NCI-H345 treated with DMSO at 0.1 percent for 48 hours (cell line): ENCODE data around the gene CYP4F11.
"Not testable (repeated sequence)": the region's sequence is repeated elsewhere in the genome, so short reads cannot be mapped to it uniquely, and the experiment has no call there.

Source experiments
- DNase-seq: peaks from one replicate; lab custom pipeline; 2025; ENCODE audit not compliant: unreplicated experiment; lab: John Stamatoyannopoulos, UW

The CYP4F11 gene

DNA sequence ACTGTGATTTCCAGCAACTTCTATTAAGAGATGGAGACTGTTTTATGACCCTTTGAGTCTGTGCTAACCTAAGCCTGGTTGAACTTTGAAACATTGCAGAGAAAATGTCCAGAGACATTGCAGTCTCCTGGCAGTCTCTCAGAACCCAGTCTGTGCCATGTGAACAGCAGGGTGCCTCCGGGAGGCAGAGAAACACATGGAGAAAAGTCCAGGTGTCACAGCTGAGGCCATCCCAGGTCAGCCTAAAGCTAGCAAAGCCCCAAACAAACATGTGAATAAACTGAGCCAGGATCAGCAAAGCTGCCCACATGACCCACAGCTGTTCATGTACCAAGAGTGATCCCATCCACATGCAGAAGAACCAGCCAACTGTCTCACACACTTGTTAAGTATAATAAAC lies 7.8 kb downstream of the CYP4F11 start:
- DNase-seq = no peak

GRCh38 chr19:15923702-15924101 lies 10.6 kb downstream of the CYP4F11 start:
- no peak for DNase-seq

DNA sequence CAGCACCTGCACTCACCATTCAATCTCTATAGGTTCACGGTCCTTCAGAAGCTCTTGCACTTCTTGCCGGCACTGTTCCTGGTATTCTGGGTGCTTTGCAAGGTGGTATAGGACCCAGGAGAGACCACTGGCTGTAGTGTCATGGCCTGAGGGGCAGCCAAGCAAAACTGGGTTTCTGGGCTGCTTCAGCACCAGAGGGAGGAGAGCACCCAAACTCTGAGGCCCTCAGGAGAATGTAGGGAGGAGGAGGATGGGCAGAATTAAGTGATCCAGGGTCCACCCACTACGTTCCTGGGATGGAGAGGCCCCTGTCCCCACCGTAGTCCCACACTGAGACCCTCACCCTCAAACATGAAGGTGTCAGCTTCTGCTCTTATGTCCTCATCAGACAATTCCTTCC lies 12.3 kb downstream of the CYP4F11 start:
- no peak for DNase-seq

GRCh38 chr19:15919243-15919642 lies 15.1 kb downstream of the CYP4F11 start:
- DNase-seq = no peak

DNA sequence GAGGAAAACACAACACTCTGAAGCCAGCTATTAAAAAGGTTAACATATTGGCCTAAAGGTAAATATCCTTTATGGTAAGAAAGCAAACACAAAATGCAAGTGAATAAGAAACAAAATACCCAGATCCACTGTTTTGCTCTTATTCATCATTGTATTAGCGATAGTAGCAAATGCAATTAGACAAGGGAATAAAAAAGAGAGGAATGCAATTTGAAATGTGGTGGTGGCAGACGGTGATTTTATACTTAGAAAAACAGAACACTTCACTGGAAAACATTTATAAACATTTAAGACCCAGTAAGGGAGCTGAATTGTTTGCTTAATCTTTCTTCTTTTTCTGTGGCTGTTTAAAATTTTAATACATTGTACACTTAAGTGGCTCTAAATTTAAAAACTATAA lies 19.2 kb downstream of the CYP4F11 start:
- DNase-seq = no peak

- DNase-seq = no peak
Observed at GRCh38 chr19:15913830-15914229, 20.5 kb downstream of the CYP4F11 start.

GRCh38 chr19:15913384-15913783 lies 20.9 kb downstream of the CYP4F11 start:
- no peak for DNase-seq

DNA sequence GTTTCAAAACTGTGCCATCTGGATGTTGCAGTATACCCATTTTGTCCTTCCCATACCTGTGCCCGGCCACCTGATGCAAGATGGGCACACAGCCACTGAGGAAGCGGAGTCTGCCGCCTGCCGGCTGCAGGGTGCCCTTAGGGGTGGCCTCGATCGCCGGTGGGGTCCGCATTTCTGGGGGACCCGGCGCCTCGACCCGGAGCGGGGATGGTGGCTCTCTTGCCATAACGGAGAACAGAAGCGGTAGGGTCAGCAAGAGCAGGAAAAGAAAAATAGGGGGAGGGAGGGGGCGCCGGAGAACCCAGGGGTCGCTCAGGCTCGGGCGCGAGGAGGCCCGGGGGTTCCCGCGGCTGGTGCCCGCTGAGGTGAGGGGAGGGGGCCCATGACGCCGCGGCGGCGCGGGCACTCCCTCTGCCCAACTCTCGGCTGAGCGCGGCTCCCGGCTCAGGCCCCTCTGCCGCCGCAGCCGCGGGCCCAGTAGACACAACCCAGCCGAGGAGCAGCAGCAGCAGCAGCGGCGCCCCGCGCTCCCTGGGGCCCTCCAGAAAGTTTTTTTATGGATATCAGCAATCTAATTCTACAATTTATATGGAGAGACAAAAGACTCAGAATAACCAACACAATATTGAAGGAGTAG lies 22.6 kb downstream of the CYP4F11 start:
- no peak for DNase-seq

GRCh38 chr19:15905026-15905425 lies 29.3 kb downstream of the CYP4F11 start:
- no peak for DNase-seq

- not testable (repeated sequence) for DNase-seq
Observed at GRCh38 chr19:15902898-15903297, 31.4 kb downstream of the CYP4F11 start.

- no peak for DNase-seq
Observed at GRCh38 chr19:15902254-15902653, 32.1 kb downstream of the CYP4F11 start.

DNA sequence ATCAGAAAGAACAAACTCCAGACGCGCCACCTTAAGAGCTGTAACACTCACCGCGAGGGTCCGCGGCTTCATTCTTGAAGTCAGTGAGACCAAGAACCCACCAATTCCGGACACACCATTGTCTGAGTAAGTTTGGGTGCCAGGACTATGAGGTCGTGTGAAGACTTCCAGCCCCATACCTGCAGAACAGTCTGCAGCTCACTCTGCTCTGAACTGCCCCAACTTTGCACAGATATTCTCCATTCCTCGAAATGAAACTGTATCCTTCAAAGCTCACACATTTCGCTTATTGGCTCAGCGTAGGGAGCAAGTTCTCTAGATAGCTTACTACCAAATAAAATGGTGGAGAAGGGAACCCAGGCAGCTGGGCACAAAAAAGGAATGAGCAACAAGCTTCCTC lies 33.8 kb downstream of the CYP4F11 start:
- DNase-seq = no peak

DNA sequence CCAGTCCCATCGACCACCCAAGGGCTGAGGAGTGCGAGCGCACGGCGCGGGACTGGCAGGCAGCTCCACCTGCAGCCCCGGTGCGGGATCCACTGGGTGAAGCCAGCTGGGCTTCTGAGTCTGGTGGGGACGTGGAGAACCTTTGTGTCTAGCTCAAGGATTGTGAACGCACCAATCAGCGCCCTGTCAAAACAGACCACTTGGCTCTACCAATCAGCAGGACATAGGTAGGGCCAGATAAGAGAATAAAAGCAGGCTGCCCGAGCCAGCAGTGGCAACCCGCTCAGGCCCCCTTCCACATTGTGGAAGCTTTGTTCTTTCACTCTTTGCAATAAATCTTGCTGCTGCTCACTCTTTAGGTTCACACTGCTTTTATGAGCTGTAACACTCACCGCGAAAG lies 34.3 kb downstream of the CYP4F11 start:
- DNase-seq = not testable (repeated sequence)

DNA sequence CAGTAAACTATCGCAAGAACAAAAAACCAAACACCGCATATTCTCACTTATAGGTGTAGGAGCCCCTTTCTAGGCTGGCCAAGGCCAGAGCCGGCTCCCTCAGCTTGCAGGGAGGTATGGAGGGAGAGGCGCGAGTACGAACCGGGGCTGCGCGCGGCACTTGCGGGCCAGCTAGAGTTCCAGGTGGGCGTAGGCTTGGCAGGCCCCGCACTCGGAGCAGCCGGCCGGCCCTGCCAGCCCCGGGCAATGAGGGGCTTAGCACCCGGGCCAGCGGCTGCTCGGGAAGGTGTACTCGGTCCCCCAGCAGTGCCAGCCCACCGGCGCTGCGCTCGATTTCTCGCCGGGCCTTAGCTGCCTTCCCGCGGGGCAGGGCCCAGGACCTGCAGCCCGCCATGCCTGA lies 34.8 kb downstream of the CYP4F11 start:
- DNase-seq = not testable (repeated sequence)

GRCh38 chr19:15897738-15898276 lies 36.5 kb downstream of the CYP4F11 start, which contains the start of gene CYP4F2:
Gene CYP4F2 (minus strand): TSS chr19:15898074. CDS start chr19:15897611, 463 bp downstream.
- DNase-seq = no peak

GRCh38 chr19:15897026-15897737 lies 37.1 kb downstream of the CYP4F11 start:
- DNase-seq = no peak

DNA sequence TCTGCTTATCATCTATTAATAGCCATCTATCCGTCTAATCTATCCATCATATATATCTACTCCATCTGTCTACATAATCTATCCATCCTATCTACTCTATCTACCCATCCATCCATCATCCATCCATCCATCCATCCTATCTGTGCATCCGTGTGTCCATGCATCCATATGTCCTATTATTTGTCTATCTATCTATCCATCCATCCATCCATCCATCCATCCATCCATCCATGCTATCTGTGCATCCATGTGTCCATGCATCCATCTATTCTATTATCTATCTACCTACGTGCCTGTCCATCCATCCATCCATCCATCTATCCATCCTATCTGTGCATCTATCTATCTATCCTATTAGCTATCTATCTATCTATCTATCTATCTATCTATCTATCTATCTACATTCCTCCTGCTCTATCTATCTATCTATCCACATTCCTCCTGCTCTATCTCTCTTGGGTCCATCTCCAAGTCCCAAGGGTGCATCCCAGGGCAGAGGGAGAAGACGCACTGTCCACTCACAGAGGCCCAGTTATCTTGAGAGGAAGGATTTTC lies 38.4 kb downstream of the CYP4F11 start:
- DNase-seq = no peak

DNA sequence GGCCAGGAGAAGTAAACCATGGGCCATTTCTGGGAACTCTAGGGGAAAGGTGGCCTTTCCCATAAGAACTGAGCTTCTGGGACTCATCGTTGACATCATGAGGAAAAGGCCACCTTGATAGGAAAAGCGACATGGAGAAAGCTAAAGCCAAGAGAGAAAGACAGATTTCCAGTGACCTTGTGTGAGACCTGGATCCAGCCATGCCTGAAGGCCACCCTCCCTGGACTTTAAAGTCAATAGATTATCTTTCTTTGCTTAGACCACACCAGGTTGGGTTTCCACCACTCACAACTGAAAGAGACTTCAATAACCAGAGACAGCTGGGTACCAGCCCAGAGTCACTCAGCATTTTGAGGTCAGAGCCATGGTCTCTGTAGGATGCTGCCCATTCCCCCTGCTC lies 40.0 kb downstream of the CYP4F11 start:
- no peak for DNase-seq

GRCh38 chr19:15893477-15893876 lies 40.9 kb downstream of the CYP4F11 start:
- DNase-seq = no peak

DNA sequence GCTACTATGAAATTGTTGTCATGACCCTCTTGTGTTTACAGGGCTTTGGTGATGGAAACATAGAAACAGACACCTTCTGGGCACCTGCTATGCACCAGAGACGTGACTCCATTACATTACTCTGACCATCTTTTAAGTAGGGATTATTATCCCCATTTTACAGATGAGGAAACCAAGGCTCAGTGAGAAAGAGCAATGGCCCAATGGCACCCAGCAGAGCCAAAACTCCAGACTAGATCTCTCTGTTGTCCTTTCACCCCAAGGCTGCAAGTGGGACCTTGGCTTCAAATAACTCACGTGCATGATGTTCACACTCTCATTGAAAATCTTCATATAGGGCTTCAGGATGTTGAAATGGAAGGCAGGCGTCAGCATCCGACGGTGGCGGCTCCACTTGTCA lies 42.3 kb downstream of the CYP4F11 start:
- DNase-seq = no peak

DNA sequence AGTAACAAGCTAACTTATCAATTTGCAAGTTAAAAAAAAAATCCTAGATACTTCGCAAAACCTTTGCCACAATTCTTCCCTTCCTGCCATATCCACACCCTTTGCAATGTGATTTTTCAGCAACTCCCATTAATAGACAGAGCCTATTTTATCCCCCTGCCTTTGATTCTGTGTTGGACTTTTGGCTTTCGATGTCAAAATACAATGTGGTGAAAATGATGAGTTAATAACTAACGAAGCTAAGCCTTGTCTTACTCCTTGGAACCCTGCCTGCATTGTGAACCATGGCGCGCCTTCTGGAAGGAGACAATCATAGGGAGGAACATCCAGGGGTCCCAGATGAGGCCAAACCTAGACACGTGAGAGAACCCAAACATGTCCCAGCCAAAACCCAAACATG lies 42.9 kb downstream of the CYP4F11 start:
- DNase-seq = no peak

DNA sequence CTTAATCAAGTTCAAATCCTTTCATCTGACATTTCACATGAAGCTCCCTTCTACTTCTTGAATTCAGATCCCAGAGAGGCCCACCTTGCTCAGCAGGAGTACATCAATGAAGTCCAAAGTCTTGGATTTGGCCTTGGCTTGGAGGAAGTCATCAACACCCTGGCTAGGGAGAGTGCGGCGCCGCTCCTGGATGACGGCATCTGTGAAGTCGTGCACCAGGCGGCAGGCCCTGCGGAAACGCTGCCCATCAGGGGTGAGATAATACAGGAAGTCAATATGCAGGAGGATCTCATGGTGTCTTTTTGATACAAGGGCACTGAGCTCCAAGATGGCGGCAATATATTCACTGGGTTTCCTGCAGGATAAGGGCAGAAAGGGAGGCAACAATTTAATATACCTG lies 45.0 kb downstream of the CYP4F11 start:
- DNase-seq = not testable (repeated sequence)
